Keratinocyte (primary cell): ENCODE measurements around the gene C10orf90. TPM values are rescaled to one million over a fixed set of nuclear protein-coding genes. Genes with fewer than 3 reads are reported as not detected.

Experiments used
- DNase-seq: peaks from one replicate; pipeline ENCODE4 v3.0.0-alpha.2; 2011; ENCODE audit warnings: low read depth, missing footprints, low spot score
- FAIRE-seq: peaks from 2 replicates; lab custom pipeline; 2011; peaks lifted over from hg19 to GRCh38; lab: Jason Lieb, UNC
- H2AFZ ChIP-seq: 2 replicates; pipeline ENCODE4 v1.6.0; 2012; ENCODE audit warnings: low read length, control low read depth, inconsistent platforms; ENCODE audit not compliant: control insufficient read depth
- H3K27ac ChIP-seq: 2 replicates; pipeline ENCODE4 v1.5.1; 2011; ENCODE audit warnings: low read length; ENCODE audit not compliant: control insufficient read depth, insufficient read depth
- H3K27me3 ChIP-seq: 3 replicates; pipeline ENCODE4 v1.6.0; 2011; ENCODE audit warnings: low read length; ENCODE audit not compliant: control insufficient read depth, insufficient read depth; ENCODE audit errors: extremely low read depth
- H3K36me3 ChIP-seq, 2 experiments: 2 replicates in 1 of 2; 3 replicates in 1 of 2; pipeline ENCODE4 v1.5.1; 2011; ENCODE audit warnings: low read length in 2 of 2, mild to moderate bottlenecking in 1 of 2; ENCODE audit not compliant: control insufficient read depth in 2 of 2, insufficient read depth in 2 of 2; ENCODE audit errors: extremely low read depth in 1 of 2
- H3K4me1 ChIP-seq: 3 replicates; pipeline ENCODE4 v1.5.1; 2011; ENCODE audit warnings: low read length; ENCODE audit not compliant: control insufficient read depth, insufficient read depth; ENCODE audit errors: extremely low read depth
- H3K4me2 ChIP-seq: 3 replicates; pipeline ENCODE4 v1.6.0; 2011; ENCODE audit warnings: low read depth, low read length; ENCODE audit not compliant: control insufficient read depth, insufficient read depth; ENCODE audit errors: extremely low read depth
- H3K4me3 ChIP-seq, 3 experiments: fragments of 200-600 bp in 1 of 3; sonication (generic) in 1 of 3; 2 replicates in 2 of 3; 3 replicates in 1 of 3; pipeline ENCODE4 v1.5.1; 2011 to 2016; ENCODE audit warnings: low read length in 3 of 3, mild to moderate bottlenecking in 3 of 3, control low read depth in 2 of 3, inconsistent platforms in 1 of 3, low read depth in 1 of 3, mixed read lengths in 1 of 3, mixed run types in 1 of 3, moderate library complexity in 1 of 3; ENCODE audit not compliant: control insufficient read depth in 2 of 3, insufficient read depth in 2 of 3; ENCODE audit errors: extremely low read depth in 1 of 3
- H3K79me2 ChIP-seq: 2 replicates; pipeline ENCODE4 v1.6.0; 2012; ENCODE audit warnings: low read length; ENCODE audit not compliant: control insufficient read depth, insufficient read depth
- H3K9ac ChIP-seq: 3 replicates; pipeline ENCODE4 v1.6.0; 2011; ENCODE audit warnings: low read length; ENCODE audit not compliant: control insufficient read depth, insufficient read depth; ENCODE audit errors: extremely low read depth
- H3K9me1 ChIP-seq: 3 replicates; pipeline ENCODE4 v1.6.0; 2011; ENCODE audit warnings: low read length; ENCODE audit not compliant: control insufficient read depth, insufficient read depth; ENCODE audit errors: extremely low read depth
- H3K9me3 ChIP-seq: 2 replicates; pipeline ENCODE4 v1.5.1; 2012; ENCODE audit warnings: low read depth, low read length; ENCODE audit not compliant: control insufficient read depth
- H4K20me1 ChIP-seq: 3 replicates; pipeline ENCODE4 v1.6.0; 2011; ENCODE audit warnings: low read length; ENCODE audit not compliant: control insufficient read depth, insufficient read depth; ENCODE audit errors: extremely low read depth
- EZH2 ChIP-seq: IDR thresholded peaks from one replicate; pipeline ENCODE4 v1.6.1; 2012; ENCODE audit warnings: inconsistent platforms, mild to moderate bottlenecking, low read length, moderate library complexity
- dilution Hi-C: fragments of 300-500 bp; cut with MboI; formaldehyde crosslinking; loops from one replicate; pipeline ENCODE4 v1.7.0; 2020; ENCODE audit warnings: low sequenced_read_pairs; ENCODE audit not compliant: extremely low pct_ligation_motif_present
- polyA plus RNA-seq, 5 experiments: library from polyadenylated mRNA; depleted of rRNA in 3 of 5; stranded (reverse) in 3 of 5; stranded (forward) in 1 of 5; unstranded in 1 of 5; fragments of >200 nt; gene quantifications; 1 replicate in 1 of 5; 2 replicates in 3 of 5; 3 replicates in 1 of 5; pipeline versions ENCODE4 v1.2.1 to v1.2.3, GENCODE V29; 2011 to 2012; ENCODE audit warnings: missing spikeins in 2 of 5, low read depth in 1 of 5, low replicate concordance in 1 of 5
- TF ChIP-seq, protein P1 (sequence below), 3 experiments: IDR thresholded peaks in 1 of 3; conservative IDR thresholded peaks in 1 of 3; optimal IDR thresholded peaks in 1 of 3; 2 replicates in 2 of 3; 3 replicates in 1 of 3; pipeline versions ENCODE3 to v1.5.1; 2011; ENCODE audit warnings: low read length in 3 of 3, mild to moderate bottlenecking in 3 of 3, moderate library complexity in 2 of 3, control low read depth in 1 of 3, inconsistent platforms in 1 of 3; ENCODE audit not compliant: insufficient read depth in 2 of 3; ENCODE audit errors: extremely low read depth in 1 of 3

The C10orf90 gene
- polyA plus RNA-seq, 1 donor (not counting 4 experiments of a cell fraction or from before 2014, with no cell fraction given) = not detected

DNA sequence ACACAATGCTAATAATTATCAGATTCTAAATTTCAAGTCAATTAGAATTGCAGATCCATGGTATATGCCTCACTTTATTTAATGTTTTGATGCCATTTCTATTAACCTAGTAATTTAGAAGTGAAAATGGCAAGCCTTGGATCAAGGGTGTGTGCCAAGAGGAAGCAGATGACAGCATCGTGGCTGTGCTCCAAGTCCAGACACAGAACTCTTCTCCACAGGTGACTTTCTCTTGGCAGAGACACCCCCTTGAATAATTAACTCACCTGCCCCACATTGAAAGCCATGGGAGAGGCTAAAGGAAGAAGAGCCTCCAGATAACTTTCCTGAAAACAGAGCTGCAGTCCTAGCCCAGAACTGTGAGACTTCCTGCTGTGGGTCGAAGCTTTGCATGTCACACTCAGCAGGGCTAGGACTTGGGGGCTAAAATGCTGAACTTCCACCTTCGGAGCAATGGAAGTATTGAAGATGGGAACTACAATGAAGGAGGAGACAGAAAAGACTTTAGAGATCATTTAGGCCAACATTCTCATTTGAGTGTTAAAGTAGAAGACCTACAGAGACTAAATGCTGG lies 996 bp upstream of the C10orf90 start:
- H3K4me2 ChIP-seq = no peak overlapping the region
- TF ChIP-seq, protein P1, sequence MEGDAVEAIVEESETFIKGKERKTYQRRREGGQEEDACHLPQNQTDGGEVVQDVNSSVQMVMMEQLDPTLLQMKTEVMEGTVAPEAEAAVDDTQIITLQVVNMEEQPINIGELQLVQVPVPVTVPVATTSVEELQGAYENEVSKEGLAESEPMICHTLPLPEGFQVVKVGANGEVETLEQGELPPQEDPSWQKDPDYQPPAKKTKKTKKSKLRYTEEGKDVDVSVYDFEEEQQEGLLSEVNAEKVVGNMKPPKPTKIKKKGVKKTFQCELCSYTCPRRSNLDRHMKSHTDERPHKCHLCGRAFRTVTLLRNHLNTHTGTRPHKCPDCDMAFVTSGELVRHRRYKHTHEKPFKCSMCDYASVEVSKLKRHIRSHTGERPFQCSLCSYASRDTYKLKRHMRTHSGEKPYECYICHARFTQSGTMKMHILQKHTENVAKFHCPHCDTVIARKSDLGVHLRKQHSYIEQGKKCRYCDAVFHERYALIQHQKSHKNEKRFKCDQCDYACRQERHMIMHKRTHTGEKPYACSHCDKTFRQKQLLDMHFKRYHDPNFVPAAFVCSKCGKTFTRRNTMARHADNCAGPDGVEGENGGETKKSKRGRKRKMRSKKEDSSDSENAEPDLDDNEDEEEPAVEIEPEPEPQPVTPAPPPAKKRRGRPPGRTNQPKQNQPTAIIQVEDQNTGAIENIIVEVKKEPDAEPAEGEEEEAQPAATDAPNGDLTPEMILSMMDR (optimal IDR thresholded peaks at IDR 0.05 in 1 of 3, IDR thresholded peaks at IDR 0.05 in 1 of 3, conservative IDR thresholded peaks at IDR 0.05 in 1 of 3; ENCODE audit: extremely low read depth in 1 of 3, insufficient read depth in 2 of 3, low read length in 3 of 3) = no peak
- no peak for TF ChIP-seq EZH2
- no peaks in the 10 kb centered on the region for H3K27me3 ChIP-seq
- no peak overlapping the region for H3K27ac ChIP-seq
- H3K4me3 ChIP-seq = no peak overlapping the region
- H3K9ac ChIP-seq = no peak overlapping the region
- H3K9me3 ChIP-seq = no peaks in the 10 kb centered on the region
- no peak overlapping the region for H2AFZ ChIP-seq
- H3K9me1 ChIP-seq = no peaks in the 10 kb centered on the region
- no peaks in the 10 kb centered on the region for H3K36me3 ChIP-seq
- no peak for DNase-seq
- H4K20me1 ChIP-seq = no peaks in the 10 kb centered on the region
- dilution Hi-C loops = no loop called here
- FAIRE-seq = no peak
- no peaks in the 10 kb centered on the region for H3K79me2 ChIP-seq
- no peaks in the 10 kb centered on the region for H3K4me1 ChIP-seq

- TF ChIP-seq, protein P1 (optimal IDR thresholded peaks at IDR 0.05 in 1 of 3, IDR thresholded peaks at IDR 0.05 in 1 of 3, conservative IDR thresholded peaks at IDR 0.05 in 1 of 3; ENCODE audit: extremely low read depth in 1 of 3, insufficient read depth in 2 of 3, low read length in 3 of 3) = no peak
- no peak for TF ChIP-seq EZH2
- Histone ChIP-seq H3K9ac (no peak overlapping the region), H3K4me1 (no peaks in the 10 kb centered on the region), H3K9me1 (no peaks in the 10 kb centered on the region), H3K27me3 (no peaks in the 10 kb centered on the region), H3K4me3 (no peak overlapping the region), H2AFZ (no peak overlapping the region), H3K27ac (no peak overlapping the region), H3K79me2 (no peaks in the 10 kb centered on the region), H4K20me1 (no peaks in the 10 kb centered on the region), H3K9me3 (no peaks in the 10 kb centered on the region), H3K4me2 (no peak overlapping the region), H3K36me3 (no peaks in the 10 kb centered on the region)
- FAIRE-seq = no peak
- no peak for DNase-seq
- dilution Hi-C loops = no loop called here
These were observed 385 bp upstream of the C10orf90 start for GRCh38 chr10:126670895-126671261.
